GM23338 (cell line): ENCODE measurements around the gene VILL.

Experiments used
- CREB1 ChIP-seq: fragments of 250-450 bp; sonication (Bioruptor Pico); IDR thresholded peaks from 2 replicates; pipeline ENCODE4 v1.5.0; 2020; ENCODE audit warnings: low read depth, mild to moderate bottlenecking, moderate library complexity
- CTCF ChIP-seq, 2 experiments: fragments of 200-600 bp in 1 of 2; sonication (generic) in 1 of 2; conservative IDR thresholded peaks; 2 replicates each; pipeline versions ENCODE4 v1.5.1 to v1.6.1; 2016 to 2017; ENCODE audit warnings: antibody characterized with exemption in 2 of 2, low read depth in 2 of 2, mild to moderate bottlenecking in 2 of 2, moderate library complexity in 1 of 2
- EZH2 ChIP-seq: fragments of 200-600 bp; sonication (generic); IDR thresholded peaks from one replicate; pipeline ENCODE4 v1.8.0; 2017; ENCODE audit warnings: antibody characterized with exemption, mild to moderate bottlenecking, low read depth; ENCODE audit not compliant: unreplicated experiment
- EZH2phosphoT487 ChIP-seq: fragments of 200-600 bp; sonication (generic); IDR thresholded peaks from one replicate; pipeline ENCODE4 v1.8.1; 2018; ENCODE audit warnings: antibody characterized with exemption; ENCODE audit not compliant: unreplicated experiment
- JUNB ChIP-seq: IDR thresholded peaks from one replicate; pipeline ENCODE4 v1.6.1; 2016; ENCODE audit warnings: antibody characterized with exemption; ENCODE audit not compliant: unreplicated experiment
- NANOG ChIP-seq: IDR thresholded peaks from 2 replicates; pipeline ENCODE4 v1.6.1; 2016; ENCODE audit warnings: antibody characterized with exemption, borderline replicate concordance
- POLR2AphosphoS5 ChIP-seq: IDR thresholded peaks from 2 replicates; pipeline ENCODE4 v1.6.1; 2016; ENCODE audit warnings: antibody characterized with exemption, low read depth
- REST ChIP-seq: IDR thresholded peaks from one replicate; pipeline ENCODE4 v1.6.1; 2018; ENCODE audit warnings: antibody characterized with exemption; ENCODE audit not compliant: unreplicated experiment

GRCh38 chr3:37996785-37997301, 6.3 kb downstream of the VILL start:
- no peak for TF ChIP-seq POLR2AphosphoS5
- no peak for TF ChIP-seq JUNB
- peak; percentile 82 to 93 for TF ChIP-seq CTCF (conservative IDR thresholded peaks at IDR 0.05; ENCODE audit: low read depth in 2 of 2)
- no peak for TF ChIP-seq NANOG
- TF ChIP-seq EZH2phosphoT487, result no peak
- no peak for TF ChIP-seq EZH2
- TF ChIP-seq REST, result no peak
- TF ChIP-seq CREB1 (CRISPR knock-in tag), result peak; percentile 48
